Right lobe of liver (tissue), 6 donors: ENCODE measurements around the gene MACROD1. TPM values are rescaled to one million over a fixed set of nuclear protein-coding genes. Genes with fewer than 3 reads are reported as not detected.

Experiments
- ATAC-seq, 4 donors: fragments of 200-7000 bp; cut with Tn5 transposase; one replicate each; pipeline ENCODE4 v1.9.1; 2020; ENCODE audit warnings: mild to moderate bottlenecking in 4 of 4, moderate library complexity in 4 of 4
- DNase-seq, 3 donors: peaks; one replicate each; pipeline ENCODE4 v3.0.0-alpha.2; 2020
- H3K27ac ChIP-seq, 3 donors: fragments of 200-600 bp; one replicate each; pipeline ENCODE4 v1.8.0; 2022
- H3K27me3 ChIP-seq, 2 donors: fragments of 200-600 bp; one replicate each; pipeline ENCODE4 v1.8.0; 2022
- H3K36me3 ChIP-seq, 4 donors: fragments of 200-600 bp; sonication (generic) in 1 of 4; one replicate each; pipeline versions ENCODE4 v1.5.1 to v1.8.0; 2017 to 2022; ENCODE audit warnings: control low read depth in 1 of 4
- H3K4me1 ChIP-seq, 4 donors: fragments of 200-600 bp; sonication (generic) in 1 of 4; one replicate each; pipeline versions ENCODE4 v1.5.1 to v1.8.0; 2017 to 2022; ENCODE audit warnings: control low read depth in 1 of 4
- H3K4me3 ChIP-seq, 3 donors: fragments of 200-600 bp; one replicate each; pipeline ENCODE4 v1.8.0; 2022
- H3K9me3 ChIP-seq, 4 donors: fragments of 200-600 bp; sonication (generic) in 1 of 4; one replicate each; pipeline versions ENCODE4 v1.5.1 to v1.8.0; 2017 to 2022; ENCODE audit warnings: control low read depth in 1 of 4
- POLR2A ChIP-seq: fragments of 450-650 bp; IDR thresholded peaks from one replicate; pipeline ENCODE4 v1.6.1; 2017; ENCODE audit warnings: antibody characterized with exemption, mild to moderate bottlenecking
- WGBS: methylation state at CpG from one replicate; pipeline ENCODE4 v1.1.6; 2018; ENCODE audit warnings: low coverage, low lambda C conversion rate; ENCODE audit not compliant: insufficient coverage; ENCODE audit errors: missing lambda C conversion rate; 5-methylcytosine and 5-hydroxymethylcytosine counted together
- intact Hi-C, 2 donors: fragments of 100-400 bp; cut with DNase I; formaldehyde crosslinking; loops; one replicate each; pipeline versions ENCODE4 v1.11.2 to v1.14.1; 2022
- total RNA-seq, 6 experiments: library from RNA; depleted of rRNA in 2 of 6; stranded (reverse); fragments of >200 nt in 2 of 6; fragmentation: NEBNext Ultra II Directional in 3 of 6; extraction: Animal tissue kit (Norgen Biotek cat#: 25700) in 3 of 6; gene quantifications; one replicate each; pipeline versions ENCODE4 v1.1.0 to v1.2.4, GENCODE V29; 2016 to 2023
- TF ChIP-seq, protein P1 (sequence below), 4 donors: fragments of 200-600 bp in 3 of 4; fragments of 450-650 bp in 1 of 4; IDR thresholded peaks; one replicate each; pipeline versions ENCODE4 v1.5.1 to v1.8.0; 2016 to 2022; ENCODE audit warnings: antibody characterized with exemption in 4 of 4, mild to moderate bottlenecking in 2 of 4
- donor health status: DM: no; HTN: yes; CAD: no.
- donor health status: DM: no; HTN: no; CAD: no.
- donor health status: DM: no; HTN: no; CAD: no.
- donor health status: DM: no; HTN: yes; CAD: no.
- donor health status: DM: no; HTN: yes; CAD: no.

Gene MACROD1
- total RNA-seq, 6 experiments from 2014 or later, result 12.3 to 219 (median 27.8) TPM

DNA sequence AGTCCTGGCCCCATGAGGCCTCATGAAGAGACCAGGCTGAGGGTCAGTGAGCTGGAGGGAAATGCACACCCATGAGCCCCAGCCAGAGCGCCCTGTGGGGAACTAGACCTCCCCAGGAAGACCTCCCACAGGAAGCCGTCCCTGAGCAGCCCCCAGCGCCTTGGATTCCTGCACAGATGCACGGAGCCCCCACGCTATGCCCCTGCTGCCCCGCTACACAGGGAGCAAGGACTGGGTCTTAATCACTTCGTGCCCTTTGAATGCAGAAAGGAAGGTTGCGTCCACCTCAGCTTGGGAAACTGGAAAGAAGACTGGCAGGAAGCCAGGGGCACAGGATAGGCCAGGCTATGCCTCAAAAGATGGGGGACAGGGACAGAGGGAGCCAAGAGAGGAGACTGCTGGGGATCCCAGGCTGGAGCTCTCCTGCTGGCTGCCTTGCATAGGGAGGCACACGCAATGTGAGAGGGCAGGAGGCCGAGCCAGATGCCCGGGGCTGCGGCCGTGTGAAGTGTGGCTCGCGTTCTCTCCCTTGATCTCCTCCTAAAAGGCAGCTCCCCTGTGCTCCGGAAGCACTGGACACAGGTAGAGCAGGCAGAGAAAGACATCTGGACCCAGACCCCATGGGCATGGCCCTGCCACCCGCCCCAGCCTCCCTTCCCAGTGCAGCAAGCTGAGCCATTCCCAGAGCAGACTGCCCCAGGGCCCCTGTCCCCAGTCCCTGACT is 32.8 kb downstream of the MACROD1 start:
- TF ChIP-seq POLR2A, result no peak
- TF ChIP-seq, protein P1, sequence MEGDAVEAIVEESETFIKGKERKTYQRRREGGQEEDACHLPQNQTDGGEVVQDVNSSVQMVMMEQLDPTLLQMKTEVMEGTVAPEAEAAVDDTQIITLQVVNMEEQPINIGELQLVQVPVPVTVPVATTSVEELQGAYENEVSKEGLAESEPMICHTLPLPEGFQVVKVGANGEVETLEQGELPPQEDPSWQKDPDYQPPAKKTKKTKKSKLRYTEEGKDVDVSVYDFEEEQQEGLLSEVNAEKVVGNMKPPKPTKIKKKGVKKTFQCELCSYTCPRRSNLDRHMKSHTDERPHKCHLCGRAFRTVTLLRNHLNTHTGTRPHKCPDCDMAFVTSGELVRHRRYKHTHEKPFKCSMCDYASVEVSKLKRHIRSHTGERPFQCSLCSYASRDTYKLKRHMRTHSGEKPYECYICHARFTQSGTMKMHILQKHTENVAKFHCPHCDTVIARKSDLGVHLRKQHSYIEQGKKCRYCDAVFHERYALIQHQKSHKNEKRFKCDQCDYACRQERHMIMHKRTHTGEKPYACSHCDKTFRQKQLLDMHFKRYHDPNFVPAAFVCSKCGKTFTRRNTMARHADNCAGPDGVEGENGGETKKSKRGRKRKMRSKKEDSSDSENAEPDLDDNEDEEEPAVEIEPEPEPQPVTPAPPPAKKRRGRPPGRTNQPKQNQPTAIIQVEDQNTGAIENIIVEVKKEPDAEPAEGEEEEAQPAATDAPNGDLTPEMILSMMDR (IDR thresholded peaks at IDR 0.05), result no peak
- no peak overlapping the region for H3K27ac ChIP-seq
- H3K9me3 ChIP-seq, result no peaks in the 10 kb centered on the region
- intact Hi-C loops, result no loop called here
- no peaks in the 10 kb centered on the region for H3K27me3 ChIP-seq
- ATAC-seq (no peak), DNase-seq (no peak)
- peaks cover 0 to 3% (median 0%) of the 10 kb centered on the region in 4 donors for H3K4me1 ChIP-seq
- H3K36me3 ChIP-seq, result no peaks in the 10 kb centered on the region
- no CpG with 5 or more reads among the region's 17 CpGs for WGBS
- H3K4me3 ChIP-seq, result no peak overlapping the region

GRCh38 chr11:64132191-64132771 is 33.6 kb downstream of the MACROD1 start:
- no peaks in the 10 kb centered on the region for H3K27me3 ChIP-seq
- DNase-seq, result no peak
- TF ChIP-seq POLR2A, result no peak
- TF ChIP-seq, protein P1 (IDR thresholded peaks at IDR 0.05), result no peak
- intact Hi-C loops, result no loop called here
- H3K27ac ChIP-seq, result no peak overlapping the region
- ATAC-seq, result no peak
- 37% methylated on average over 2 of the region's 13 CpGs for WGBS
- no peaks in the 10 kb centered on the region for H3K9me3 ChIP-seq
- H3K4me1 ChIP-seq, result peaks cover 0 to 3% (median 0%) of the 10 kb centered on the region in 4 donors
- no peaks in the 10 kb centered on the region for H3K36me3 ChIP-seq
- no peak overlapping the region for H3K4me3 ChIP-seq

DNA sequence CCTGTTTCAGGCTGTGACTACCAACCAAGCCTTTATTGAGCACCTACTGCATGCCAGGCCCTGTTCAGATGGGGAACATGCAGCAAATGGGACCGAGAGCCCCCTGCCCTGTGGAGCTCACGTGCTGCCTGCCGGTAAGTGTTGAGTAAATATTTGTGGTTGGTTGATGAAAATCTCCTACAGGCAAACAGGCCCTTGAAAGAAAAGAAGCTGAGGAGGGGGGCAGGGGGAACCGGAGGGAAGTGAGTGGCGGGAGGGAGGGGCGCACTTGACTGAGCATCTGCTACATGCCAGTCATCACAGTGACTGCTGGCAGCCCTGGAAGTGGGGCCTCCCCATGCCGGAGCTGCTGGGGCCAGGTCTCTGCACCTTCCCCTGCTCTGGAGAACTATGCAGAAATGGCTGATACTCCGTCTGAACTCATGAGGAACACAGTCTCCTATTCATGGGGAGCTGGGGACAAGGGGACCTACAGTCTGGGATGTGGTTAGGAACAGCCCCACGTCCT is 34.2 kb downstream of the MACROD1 start:
- intact Hi-C loops, result no loop called here
- Histone ChIP-seq H3K4me1 (peaks cover 0 to 3% (median 0%) of the 10 kb centered on the region in 4 donors), H3K27me3 (no peaks in the 10 kb centered on the region), H3K27ac (no peak overlapping the region), H3K36me3 (no peaks in the 10 kb centered on the region), H3K4me3 (no peak overlapping the region), H3K9me3 (no peaks in the 10 kb centered on the region)
- TF ChIP-seq, protein P1 (IDR thresholded peaks at IDR 0.05), result no peak
- no peak for TF ChIP-seq POLR2A
- DNase-seq, result no peak
- 54% methylated on average over 9 of the region's 9 CpGs for WGBS
- ATAC-seq, result no peak

DNA sequence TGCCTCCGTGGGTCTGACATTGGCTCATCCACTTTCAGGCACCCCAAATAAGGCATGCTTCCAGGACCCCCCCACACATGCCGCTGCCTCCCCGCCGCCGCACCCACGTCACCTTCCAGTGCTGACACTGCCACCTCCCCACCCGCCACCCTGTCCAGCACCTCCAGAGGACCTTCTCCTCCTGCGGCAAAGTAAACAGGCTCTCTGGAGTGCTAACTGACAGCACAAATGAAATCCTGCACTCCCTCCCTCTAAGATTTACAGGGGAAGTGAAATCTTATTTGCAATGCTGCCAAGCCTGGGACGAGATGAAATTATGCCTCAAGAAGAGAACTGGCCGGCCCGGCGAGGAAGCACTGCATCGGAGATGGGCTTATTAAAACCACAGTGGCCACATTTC is 35.3 kb downstream of the MACROD1 start:
- H3K4me1 ChIP-seq, result peaks cover 0 to 3% (median 0%) of the 10 kb centered on the region in 4 donors
- ATAC-seq, result no peak
- H3K9me3 ChIP-seq, result no peaks in the 10 kb centered on the region
- no peak overlapping the region for H3K4me3 ChIP-seq
- H3K27me3 ChIP-seq, result no peaks in the 10 kb centered on the region
- 89% methylated on average over 5 of the region's 13 CpGs for WGBS
- H3K27ac ChIP-seq, result no peak overlapping the region
- intact Hi-C loops, result no loop called here
- TF ChIP-seq, protein P1 (IDR thresholded peaks at IDR 0.05), result no peak
- no peak for TF ChIP-seq POLR2A
- no peak for DNase-seq
- no peaks in the 10 kb centered on the region for H3K36me3 ChIP-seq
